Sigmoid colon (tissue), 4 donors: Measurements from ENCODE around the gene TMEM107.

ENCODE experiments used
- CTCF ChIP-seq, 4 experiments: fragments of 450-650 bp in 3 of 4; fragments of 200-600 bp in 1 of 4; IDR thresholded peaks; one replicate each; pipeline ENCODE4 v1.5.1; 2016 to 2019; ENCODE audit warnings: antibody characterized with exemption in 4 of 4, mild to moderate bottlenecking in 3 of 4, moderate library complexity in 2 of 4
- EP300 ChIP-seq, 4 donors: sonication (generic); formaldehyde crosslinking; IDR thresholded peaks; one replicate each; pipeline ENCODE4 v1.6.1; 2017; ENCODE audit warnings: antibody characterized with exemption in 4 of 4
- POLR2A ChIP-seq, 2 donors: fragments of 450-650 bp; IDR thresholded peaks; one replicate each; pipeline ENCODE4 v1.6.1; 2016; ENCODE audit warnings: antibody characterized with exemption in 2 of 2, mild to moderate bottlenecking in 2 of 2, moderate library complexity in 2 of 2

GRCh38 chr17:8140065-8141029, 35.8 kb downstream of the TMEM107 start:
- TF ChIP-seq CTCF (IDR thresholded peaks at IDR 0.05) (no peak), EP300 (IDR thresholded peaks at IDR 0.05) (no peak), POLR2A (IDR thresholded peaks at IDR 0.05) (no peak)
